ENCODE results near the gene CCDC138.
A peak's percentile ranks its signal among the peaks of the same experiment; 100 is the strongest.

Gene CCDC138

DNA sequence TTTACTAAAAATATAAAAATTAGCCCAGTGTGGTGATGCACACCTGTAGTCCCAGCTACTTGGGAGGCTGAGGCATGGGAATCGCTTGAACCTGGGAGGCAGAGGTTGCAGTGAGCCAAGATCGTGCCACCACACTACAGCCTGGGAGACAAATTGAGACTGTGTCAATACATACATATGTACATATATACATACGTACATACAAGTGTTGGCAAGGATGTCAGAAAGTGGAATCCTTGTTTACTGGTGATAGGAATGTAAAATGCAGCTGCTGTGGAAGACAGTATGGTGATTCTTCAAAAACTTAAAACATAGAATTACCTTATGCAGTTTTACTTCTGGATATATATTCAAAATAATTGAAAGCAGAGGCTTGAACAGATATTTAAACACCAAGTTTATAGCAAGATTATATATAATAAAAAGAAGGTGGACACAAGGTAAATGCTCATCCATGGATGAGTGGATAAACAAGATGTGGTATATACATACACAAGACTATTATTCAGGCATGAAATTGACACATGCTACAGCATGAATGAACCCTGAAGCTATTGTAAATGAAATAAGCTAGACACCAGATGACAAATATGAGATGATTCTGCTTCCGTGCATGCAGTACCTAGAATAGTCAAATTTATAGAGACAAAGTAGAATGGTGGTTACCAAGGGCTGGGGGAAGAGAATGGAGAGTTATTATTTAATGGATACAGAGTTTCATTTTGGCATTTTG, 43.2 kb downstream of the CCDC138 start:
- DNase-seq (ENCODE audit: low read depth): no peak

GRCh38 chr2:108833219-108833618, 46.6 kb downstream of the CCDC138 start:
- peak; percentile 37 for DNase-seq (ENCODE audit: low read depth)

GRCh38 chr2:108834620-108835019, 48.0 kb downstream of the CCDC138 start:
- DNase-seq (ENCODE audit: low read depth): no peak

DNA sequence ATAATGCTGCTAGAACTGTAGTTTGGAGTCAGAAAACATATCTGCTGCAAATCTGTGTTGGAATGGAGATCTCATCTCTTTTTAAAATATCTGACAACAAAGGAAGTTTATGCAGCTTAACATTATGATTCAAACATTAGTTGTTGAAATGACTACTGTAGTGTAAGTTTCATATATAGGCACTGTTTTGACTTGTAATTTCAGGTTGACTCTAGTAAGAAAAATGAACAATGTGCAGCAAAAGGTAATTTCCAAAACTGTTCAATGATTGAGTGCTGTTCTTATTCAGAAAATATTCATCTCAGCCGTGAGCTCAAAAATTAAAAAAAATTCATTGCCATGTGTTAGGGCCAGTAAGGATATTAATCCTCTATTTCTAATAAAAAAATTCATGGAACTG, 48.5 kb downstream of the CCDC138 start:
- DNase-seq (ENCODE audit: low read depth): no peak

DNA sequence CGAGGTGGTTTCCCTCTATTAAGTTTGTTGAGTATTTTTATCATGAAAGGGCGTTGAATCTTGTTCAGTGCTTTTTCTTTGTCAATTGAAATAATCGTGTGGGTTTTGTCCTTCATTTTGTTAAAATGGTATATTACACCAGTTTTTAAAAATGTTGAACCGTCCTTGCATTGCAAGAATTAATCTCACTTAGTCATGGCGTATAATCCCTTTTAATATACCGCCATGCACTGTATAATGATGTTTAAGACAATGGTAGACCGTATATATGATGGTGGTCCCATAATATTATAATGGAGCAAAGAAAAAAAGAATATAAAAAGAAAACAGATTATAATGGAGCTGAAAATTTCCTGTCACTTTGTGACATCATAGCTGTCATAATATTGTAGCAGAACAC, 50.6 kb downstream of the CCDC138 start:
- DNase-seq (ENCODE audit: low read depth): no peak

- DNase-seq (ENCODE audit: low read depth): no peak
Measured at GRCh38 chr2:108841506-108841905, 54.9 kb downstream of the CCDC138 start.

DNA sequence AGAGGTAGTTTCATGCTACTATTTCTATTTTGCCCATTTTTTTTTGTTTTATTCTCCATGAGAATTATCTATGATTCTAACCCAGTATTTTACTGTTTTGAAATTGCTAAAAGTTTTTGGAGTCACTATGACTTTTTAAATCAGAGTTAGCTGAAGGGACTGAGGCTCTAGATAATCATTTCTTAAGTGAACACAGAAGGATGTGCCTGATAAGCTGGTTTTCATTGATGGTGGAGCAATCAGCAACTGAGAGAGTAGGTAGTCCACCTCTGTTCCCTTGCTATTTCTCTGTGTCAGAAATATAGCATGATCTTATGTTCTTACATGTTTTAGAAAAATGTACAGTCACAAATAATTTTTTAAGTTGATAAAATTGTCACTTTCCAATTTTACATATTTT, 59.4 kb downstream of the CCDC138 start:
- no peak for DNase-seq (ENCODE audit: low read depth)

GRCh38 chr2:108847000-108847399, 60.4 kb downstream of the CCDC138 start:
- DNase-seq (ENCODE audit: low read depth): no peak

DNA sequence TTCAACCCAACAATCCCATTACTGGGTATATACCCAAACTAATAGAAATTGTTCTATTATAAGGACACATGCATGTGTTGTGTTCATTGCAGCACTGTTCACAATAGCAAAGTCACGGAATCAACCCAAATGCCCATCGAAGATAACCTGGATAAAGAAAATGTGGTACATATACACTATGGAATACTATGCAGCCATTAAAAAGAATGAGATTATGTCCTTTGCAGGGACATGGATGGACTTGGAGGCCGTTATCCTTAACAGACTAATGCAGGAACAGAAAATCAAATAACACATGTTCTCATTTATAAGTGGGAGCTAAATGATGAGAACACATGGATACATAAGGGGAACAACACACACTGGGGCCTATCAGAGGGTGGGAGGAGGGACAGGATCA, 65.8 kb downstream of the CCDC138 start:
- no peak for DNase-seq (ENCODE audit: low read depth)

DNA sequence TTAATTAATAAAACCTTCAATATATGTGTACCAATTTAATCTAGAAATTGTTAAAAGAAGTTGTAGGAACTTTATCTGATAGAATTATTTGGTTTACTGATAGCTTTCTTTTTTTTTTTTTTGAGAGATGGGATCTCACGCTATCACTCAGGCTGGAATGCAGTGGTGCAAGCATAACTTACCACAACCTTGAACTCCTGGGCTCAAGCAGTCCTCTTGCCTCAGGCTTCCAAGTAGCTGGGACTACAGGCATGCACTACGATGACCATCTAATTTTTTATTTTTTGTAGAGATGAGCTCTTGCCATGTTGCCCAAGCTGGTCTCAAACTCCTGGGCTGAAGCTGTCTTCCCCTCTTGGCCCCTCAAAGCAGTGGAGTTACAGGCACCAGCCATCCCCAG, 66.8 kb downstream of the CCDC138 start:
- DNase-seq (ENCODE audit: low read depth): peak; percentile 85

- no peak for DNase-seq (ENCODE audit: low read depth)
Measured at GRCh38 chr2:108854484-108854883, 67.9 kb downstream of the CCDC138 start.

GRCh38 chr2:108855194-108855593, 68.6 kb downstream of the CCDC138 start:
- peak; percentile 17 for DNase-seq (ENCODE audit: low read depth)

DNA sequence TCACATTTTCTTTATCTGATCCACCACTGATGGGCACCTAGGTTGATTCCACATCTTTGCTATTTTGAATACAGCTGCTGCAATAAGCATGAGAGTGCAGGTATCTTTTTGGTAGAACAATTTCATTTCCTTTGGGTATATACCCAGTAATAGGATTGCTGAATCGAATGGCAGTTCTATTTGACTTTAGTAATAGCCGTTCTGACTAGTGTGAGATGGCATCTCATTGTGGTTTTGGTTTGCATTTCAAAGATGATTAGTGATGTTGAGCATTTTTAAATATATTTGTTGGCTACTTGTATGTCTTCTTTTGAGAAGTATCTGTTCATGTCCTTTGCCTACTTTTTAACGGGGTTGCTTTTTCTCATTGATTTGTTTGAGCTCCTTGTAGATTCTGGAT, 72.3 kb downstream of the CCDC138 start:
- DNase-seq (ENCODE audit: low read depth): peak; percentile 69

- no peak for DNase-seq (ENCODE audit: low read depth)
Measured at GRCh38 chr2:108866041-108866440, 79.5 kb downstream of the CCDC138 start.

GRCh38 chr2:108868911-108869310, 82.3 kb downstream of the CCDC138 start:
- no peak for DNase-seq (ENCODE audit: low read depth)

DNA sequence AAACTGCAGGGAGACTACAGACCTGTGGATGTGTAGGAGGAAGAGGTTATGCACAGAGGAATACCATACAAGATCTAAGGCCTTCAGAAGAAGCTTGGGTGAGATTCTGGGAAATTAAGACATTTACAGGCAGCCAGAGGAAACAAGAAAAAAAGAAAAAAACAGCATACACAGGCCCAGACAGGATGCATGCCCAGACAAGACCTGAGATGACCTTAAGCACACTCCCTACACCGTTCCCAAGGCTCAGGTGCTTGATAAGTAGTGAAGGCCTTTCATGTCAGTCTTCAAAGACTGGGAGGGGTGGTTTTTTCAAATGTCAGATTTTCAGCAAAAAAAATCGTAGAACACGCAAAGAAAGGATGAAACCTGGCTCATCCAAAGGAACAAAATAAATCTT, 83.0 kb downstream of the CCDC138 start:
- no peak for DNase-seq (ENCODE audit: low read depth)

- DNase-seq (ENCODE audit: low read depth): no peak
Measured at GRCh38 chr2:108870069-108870644, 83.6 kb downstream of the CCDC138 start.

- DNase-seq (ENCODE audit: low read depth): no peak
Measured at GRCh38 chr2:108877506-108877905, 90.9 kb downstream of the CCDC138 start.

DNA sequence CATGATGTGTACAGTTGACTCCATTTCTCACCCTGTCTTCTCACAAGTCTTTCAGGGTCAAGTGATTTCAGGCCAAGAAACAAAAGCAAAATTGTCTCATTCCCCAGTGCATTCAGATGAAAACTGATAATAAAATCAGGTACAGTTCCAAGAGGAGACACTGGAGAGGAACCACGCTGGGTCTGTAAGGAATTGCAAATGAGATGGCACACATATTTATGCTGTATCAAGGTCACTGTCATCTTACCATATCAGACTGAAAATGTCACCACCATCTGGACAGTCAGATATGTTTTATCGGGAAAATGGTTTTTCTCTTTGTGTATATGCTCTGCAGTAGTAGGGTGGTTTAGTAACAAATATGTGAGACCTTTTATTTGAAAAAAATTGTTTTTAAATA, 91.7 kb downstream of the CCDC138 start:
- DNase-seq (ENCODE audit: low read depth): no peak

- no peak for DNase-seq (ENCODE audit: low read depth)
Measured at GRCh38 chr2:108884619-108885018, 98.0 kb downstream of the CCDC138 start.

DNA sequence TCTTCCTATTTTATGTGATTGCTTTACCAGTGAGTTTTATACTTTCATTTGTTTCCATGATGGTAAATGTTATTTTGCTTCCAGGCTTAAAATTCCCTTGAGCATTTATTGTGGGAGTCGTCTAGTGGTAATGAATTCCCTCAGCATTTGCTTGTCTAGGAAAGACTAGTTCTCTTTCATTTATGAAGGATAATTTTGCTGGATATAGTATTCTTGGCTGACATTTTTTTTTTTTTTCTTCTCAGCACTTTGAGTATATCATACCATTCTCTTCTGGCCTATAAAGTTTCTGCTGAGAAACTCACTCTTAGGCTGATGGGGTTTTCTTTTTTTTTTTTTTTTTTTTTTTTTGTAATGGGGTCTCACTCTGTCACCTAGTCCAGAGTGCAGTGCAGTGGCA, 103.3 kb downstream of the CCDC138 start:
- no peak for DNase-seq (ENCODE audit: low read depth)

DNA sequence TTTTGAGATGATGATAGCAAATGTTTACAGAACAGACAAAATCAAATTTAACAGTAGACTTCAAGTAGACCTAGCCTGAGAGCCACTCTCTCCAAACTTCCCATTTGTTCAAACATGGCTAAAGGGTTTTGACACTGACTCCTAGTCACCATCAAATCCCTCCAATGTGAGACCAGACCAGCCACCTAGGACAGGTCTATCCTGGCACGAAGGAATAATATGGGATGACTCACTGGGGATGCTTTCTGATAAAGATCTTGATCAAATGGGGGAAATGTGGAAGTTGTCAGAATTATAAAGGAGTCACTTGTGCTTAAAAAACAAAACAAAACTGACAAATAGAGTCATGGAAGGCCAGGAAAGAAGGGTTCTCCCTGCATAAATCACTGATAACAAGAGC, 106.7 kb downstream of the CCDC138 start:
- DNase-seq (ENCODE audit: low read depth): no peak

- DNase-seq (ENCODE audit: low read depth): no peak
Measured at GRCh38 chr2:108894766-108895165, 108.2 kb downstream of the CCDC138 start.

- no peak for DNase-seq (ENCODE audit: low read depth)
Measured at GRCh38 chr2:108895188-108895587, 108.6 kb downstream of the CCDC138 start.

Data from iris pigment epithelial cell (primary cell).